Subcutaneous adipose tissue (tissue), 4 donors: ENCODE measurements around the gene DPP6. TPM values are rescaled to one million over a fixed set of nuclear protein-coding genes. Genes with fewer than 3 reads are reported as not detected.

Experiments used
- total RNA-seq, 4 donors: library from RNA; depleted of rRNA; stranded (reverse); fragments of >200 nt; gene quantifications; one replicate each; pipeline ENCODE4 v1.1.0, GENCODE V29; 2016
- TF ChIP-seq, protein P1 (sequence below): fragments of 450-650 bp; IDR thresholded peaks from one replicate; pipeline ENCODE4 v1.5.1; 2016; ENCODE audit warnings: low read depth, mild to moderate bottlenecking, control low read depth, antibody characterized with exemption, moderate library complexity

Gene DPP6
- total RNA-seq, 4 donors from 2014 or later = 0.19 to 2.0 (median 0.85) TPM; not detected in 1

DNA sequence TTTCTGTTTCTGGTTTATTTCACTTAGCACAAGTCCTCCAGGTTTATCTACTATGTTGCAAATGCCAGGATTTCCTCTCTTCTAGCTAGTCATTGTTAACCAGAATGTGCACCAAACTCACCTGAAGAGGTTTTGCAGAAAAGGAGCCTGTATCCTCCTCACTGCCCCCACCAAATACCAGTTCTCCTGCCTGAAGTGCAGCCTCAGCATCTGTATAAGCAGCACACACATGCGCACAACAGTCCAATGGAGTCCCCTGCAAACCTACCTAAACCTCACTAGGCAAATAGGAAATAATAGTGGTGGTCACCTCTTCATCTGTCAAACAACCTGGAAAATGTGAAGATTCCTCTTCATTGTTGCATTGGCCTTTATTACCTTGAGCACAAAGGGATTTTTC lies 712.9 kb downstream of the DPP6 start:
- TF ChIP-seq, protein P1, sequence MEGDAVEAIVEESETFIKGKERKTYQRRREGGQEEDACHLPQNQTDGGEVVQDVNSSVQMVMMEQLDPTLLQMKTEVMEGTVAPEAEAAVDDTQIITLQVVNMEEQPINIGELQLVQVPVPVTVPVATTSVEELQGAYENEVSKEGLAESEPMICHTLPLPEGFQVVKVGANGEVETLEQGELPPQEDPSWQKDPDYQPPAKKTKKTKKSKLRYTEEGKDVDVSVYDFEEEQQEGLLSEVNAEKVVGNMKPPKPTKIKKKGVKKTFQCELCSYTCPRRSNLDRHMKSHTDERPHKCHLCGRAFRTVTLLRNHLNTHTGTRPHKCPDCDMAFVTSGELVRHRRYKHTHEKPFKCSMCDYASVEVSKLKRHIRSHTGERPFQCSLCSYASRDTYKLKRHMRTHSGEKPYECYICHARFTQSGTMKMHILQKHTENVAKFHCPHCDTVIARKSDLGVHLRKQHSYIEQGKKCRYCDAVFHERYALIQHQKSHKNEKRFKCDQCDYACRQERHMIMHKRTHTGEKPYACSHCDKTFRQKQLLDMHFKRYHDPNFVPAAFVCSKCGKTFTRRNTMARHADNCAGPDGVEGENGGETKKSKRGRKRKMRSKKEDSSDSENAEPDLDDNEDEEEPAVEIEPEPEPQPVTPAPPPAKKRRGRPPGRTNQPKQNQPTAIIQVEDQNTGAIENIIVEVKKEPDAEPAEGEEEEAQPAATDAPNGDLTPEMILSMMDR = no peak

DNA sequence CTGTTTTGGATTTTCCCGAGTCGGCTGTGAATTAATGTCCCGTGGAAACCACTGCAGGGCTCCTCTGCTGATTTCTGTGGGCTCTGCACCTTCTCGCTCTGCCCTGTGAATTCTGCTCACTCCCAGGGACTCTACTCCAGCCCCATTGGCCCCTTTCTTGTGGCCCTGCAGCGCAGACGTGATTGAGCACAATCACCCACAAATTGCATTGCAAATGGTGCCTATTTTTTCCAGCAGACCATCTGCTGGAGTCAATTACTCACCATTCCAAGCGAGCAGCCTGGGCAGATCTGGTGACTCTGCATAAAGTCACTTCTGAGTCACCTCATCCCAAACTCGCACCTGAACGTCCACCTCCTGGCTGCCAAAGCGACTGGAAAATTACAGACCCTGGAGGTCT lies 714.9 kb downstream of the DPP6 start:
- TF ChIP-seq, protein P1 = no peak

DNA sequence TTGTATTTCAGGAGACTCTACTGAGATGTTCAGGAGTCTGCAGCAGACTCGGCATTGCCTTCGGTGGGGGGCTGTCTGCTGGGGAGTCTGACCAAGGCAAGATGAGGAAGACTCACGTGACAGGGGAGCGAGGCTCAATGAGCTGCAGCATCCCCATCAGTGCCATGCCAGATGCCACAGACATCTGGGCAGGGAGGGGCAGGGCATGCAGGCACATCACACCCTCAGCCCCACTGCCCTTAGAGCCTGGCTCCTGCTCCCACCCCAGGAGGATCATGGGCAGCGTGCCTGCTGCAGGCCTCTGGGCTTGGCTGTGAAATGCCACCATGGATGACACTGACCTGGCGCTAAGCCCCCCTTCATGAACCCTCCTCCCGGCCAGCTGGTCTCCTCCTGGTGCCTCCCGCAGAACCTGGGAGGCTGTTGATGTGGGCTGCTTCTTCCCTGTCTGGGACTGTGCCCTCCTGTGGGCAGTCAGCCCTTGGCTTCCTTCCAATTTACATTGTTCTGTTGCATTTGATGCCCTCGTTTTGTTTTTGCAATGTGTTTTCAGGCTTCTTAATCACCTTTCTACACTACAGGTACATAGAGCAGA lies 715.7 kb downstream of the DPP6 start:
- TF ChIP-seq, protein P1 = no peak

DNA sequence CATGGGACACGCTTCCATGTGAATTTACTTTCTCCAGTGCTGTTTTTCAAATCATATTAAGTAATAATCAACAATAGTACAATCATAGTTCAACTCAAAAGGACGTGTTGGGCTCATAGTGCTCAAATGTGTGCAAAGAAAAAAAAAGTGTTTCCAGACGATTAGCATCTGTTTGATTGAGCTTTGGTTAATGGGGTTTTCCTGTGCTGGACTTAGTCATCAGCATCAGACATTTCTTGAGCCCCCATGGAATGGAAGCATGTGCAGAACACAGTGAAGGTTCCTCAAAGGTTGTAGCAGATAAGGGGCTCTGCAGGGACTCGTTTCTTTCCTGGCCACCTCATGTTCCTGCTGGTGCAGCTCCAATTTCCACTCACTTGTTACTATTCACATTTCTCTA lies 716.8 kb downstream of the DPP6 start:
- TF ChIP-seq, protein P1 = no peak

DNA sequence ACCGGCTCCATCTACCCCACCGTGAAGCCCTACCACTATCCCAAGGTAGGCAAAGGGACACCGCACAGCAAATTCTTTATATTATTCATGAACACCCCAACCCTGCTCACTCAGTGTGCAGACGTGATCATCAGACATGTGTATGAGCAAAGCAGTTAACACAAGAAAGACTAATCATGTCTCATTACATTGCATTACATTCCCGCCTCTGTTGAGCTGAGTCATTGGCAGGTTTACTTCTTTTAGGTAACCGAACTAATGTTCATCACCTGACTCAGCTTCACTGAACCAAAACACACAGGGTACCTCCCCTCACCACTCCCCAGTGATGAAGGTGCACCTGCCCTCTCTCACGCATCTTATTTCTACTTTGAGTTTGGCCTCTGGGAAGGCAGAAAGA lies 717.3 kb downstream of the DPP6 start:
- TF ChIP-seq, protein P1 = no peak

DNA sequence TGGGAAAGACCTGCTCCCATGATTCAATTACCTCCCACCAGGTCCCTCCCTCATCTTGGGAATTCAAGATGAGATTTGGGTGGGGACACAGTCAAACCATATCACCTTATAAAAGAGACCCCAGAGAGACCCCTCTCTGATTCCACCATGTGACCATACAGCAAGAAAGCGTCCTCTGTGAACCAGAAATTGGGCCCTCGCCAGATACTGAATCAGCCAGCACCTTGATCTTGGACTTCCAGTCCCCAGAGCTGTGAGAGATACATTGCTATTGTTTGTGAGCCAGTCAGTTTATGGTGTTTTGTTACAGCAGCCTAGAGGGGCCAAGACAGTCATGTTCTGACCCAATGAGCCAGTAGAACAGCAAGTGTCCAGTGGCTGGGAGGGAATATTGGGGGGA lies 718.2 kb downstream of the DPP6 start:
- TF ChIP-seq, protein P1 = no peak

DNA sequence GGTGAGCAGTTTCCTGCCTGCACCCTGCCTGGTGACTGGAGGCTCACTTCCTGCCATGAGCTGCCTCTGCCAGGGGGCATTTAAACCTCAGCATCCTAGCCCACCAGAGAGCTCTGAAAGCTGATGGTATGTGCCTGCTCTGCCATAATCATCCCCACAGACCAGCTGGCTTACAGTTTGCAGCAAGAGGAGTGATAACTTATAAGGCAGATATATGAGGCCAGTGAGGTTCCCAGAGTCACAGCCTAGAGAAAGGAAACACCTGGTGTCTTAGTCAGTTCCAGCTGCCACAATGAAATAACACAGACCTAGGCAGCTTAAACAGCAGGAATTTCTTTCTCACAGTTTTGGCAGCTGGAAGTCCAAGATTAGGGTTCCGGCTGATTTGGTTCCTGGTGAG lies 718.8 kb downstream of the DPP6 start:
- TF ChIP-seq, protein P1 = no peak
